GM19397 (cell line): ENCODE measurements around the gene NXF2.
"Not testable (repeated sequence)": the region's sequence is repeated elsewhere in the genome, so short reads cannot be mapped to it uniquely, and the experiment has no call there.

ENCODE experiments used
- ATAC-seq: cut with Tn5 transposase; IDR thresholded peaks from one replicate; pipeline ENCODE4 v1.9.1; 2021; ENCODE audit warnings: mild to moderate bottlenecking, moderate library complexity; ENCODE audit not compliant: unreplicated experiment

Gene NXF2, protein sequence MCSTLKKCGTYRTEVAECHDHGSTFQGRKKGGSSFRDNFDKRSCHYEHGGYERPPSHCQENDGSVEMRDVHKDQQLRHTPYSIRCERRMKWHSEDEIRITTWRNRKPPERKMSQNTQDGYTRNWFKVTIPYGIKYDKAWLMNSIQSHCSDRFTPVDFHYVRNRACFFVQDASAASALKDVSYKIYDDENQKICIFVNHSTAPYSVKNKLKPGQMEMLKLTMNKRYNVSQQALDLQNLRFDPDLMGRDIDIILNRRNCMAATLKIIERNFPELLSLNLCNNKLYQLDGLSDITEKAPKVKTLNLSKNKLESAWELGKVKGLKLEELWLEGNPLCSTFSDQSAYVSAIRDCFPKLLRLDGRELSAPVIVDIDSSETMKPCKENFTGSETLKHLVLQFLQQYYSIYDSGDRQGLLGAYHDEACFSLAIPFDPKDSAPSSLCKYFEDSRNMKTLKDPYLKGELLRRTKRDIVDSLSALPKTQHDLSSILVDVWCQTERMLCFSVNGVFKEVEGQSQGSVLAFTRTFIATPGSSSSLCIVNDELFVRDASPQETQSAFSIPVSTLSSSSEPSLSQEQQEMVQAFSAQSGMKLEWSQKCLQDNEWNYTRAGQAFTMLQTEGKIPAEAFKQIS

DNA sequence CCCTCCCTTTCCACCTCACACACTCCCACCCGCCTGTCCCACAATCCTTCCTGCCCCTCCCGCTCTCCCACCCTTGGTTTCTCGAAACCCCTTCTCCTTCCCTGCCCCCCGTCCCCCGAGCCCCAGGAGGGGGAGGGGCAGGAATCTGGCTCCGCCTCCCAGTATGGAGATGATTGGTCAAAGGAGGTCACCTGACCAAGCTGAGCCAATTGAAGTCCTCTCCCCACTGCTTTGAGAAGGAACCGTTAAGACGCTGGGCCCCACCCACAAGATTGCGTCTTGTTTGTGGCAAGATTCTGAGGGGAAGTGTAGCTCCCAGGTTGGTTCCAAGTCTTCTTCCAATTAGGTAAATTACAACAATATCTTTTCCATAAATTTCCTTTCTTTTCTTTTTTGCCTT, at the start of gene NXF2:
TSS of gene NXF2 (plus strand) at position 275 of the 400 bp plus-strand sequence. CDS start 59,912 bp downstream, outside the sequence.
- not testable (repeated sequence) for ATAC-seq

DNA sequence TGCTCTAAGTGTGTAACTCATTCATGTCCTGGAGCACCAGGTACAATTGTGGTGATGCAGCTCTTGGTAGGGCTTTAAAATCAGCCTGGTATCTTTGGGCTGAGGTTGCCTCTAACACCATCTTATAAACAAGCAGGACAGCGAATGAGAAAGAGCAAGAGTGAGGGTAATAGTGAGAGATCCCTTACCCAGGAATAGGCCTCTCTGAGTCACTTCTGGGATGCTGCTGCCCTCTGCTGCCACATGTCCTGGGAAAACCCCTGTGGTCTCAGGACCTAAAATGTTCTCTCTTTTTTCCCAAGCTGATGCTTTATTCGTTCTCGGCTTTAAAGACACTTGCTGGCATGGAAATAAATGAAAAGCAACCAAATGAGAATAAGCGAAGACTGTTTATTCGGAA, 39.0 kb upstream of the NXF2 start:
- ATAC-seq = not testable (repeated sequence)

DNA sequence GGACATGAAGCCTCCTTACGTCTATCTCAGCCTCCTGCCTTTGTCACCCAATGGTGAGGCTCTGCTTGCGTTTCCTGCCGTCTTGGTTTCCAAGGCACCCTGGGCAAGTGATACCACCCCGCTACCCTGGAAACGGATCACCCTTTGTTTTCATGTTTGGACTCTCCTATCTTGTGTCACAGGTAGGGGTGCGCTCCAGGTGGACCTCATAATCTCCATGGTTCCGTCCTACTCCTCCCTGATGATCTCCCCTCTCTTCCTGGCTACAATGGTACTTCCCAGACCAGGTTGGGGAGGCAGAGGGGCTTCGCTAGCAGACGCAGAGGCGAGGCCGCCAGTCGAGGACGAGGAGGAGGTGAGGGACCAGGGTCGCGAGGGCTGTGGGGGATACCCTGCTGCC, 32.0 kb upstream of the NXF2 start, which contains the start of gene TCP11X1:
TSS of gene TCP11X1 (plus strand) at position 316 of the 400 bp plus-strand sequence.
- not testable (repeated sequence) for ATAC-seq

DNA sequence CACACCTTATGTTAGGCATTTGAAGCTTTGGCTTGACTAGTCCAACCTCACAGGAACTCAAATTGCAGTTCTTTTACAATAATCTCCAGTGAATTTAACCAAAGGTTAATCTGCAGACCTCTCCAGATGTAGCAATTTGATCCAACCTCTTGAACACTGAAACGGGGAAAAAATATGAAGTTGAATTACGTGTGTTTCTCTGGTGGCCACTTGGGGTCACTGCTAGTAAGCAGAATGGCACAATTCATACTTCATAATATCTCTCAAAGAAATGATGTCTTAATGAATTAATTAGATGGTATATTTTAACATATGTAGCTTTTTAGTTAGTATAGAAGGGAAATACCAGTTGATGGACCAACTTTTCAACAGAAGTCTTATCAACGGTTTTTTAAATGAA, 30.5 kb upstream of the NXF2 start:
- not testable (repeated sequence) for ATAC-seq

DNA sequence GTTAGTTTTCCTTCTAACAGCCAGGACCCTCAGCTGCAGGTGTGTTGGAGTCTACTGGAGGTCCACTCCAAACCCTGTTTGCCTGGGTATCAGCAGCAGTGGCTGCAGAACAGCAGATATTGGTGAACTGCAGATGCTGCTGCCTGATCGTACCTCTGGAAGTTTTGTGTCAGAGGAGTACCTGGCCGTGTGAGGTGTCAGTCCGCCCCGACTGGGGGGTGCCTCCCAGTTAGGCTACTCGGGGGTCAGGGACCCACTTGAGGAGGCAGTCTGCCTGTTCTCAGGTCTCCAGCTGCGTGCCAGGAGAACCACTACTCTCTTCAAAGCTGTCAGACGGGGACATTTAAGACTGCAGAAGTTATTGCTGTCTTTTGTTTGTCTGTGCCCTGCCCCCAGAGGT, 11.3 kb upstream of the NXF2 start:
- ATAC-seq = not testable (repeated sequence)

DNA sequence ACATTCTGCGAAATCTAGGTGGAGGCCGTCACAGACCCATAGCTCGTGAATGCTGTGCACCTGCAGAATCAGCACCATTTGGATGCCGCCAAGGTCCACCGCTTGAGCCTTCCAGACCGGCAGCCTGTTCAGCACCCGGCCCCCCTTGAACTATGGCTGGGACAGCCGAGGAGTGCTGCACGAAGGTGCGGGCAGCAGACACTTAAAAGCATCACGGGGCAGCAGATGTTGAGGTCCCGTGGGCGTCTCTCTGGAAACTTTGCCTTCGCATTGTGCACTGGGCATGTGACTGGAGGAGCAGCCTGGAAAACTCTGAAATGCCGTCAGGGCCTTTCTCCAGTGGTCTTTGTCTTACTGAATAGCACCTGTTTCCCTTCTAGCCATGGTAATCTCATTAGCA, 6.7 kb upstream of the NXF2 start:
- ATAC-seq = not testable (repeated sequence)

DNA sequence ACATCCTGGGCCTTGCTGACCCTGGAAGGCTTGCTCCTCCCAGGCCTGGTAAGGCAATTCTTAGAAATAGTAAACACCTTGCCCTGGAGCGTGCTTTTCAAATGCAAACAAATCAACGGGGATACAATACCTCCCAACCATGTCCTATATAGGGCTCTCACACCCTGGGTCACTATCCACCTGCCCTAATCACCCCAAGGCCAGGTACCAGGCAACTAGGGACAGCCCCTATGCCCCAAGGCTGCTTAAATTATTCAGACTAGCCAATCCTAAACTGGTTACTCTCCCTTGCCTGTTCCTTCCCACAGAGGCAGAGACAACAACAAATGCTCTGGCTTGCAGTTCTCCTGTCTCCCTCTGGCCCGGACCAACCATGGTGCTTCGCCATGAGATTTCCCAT, 25.3 kb downstream of the NXF2 start:
- ATAC-seq = not testable (repeated sequence)

DNA sequence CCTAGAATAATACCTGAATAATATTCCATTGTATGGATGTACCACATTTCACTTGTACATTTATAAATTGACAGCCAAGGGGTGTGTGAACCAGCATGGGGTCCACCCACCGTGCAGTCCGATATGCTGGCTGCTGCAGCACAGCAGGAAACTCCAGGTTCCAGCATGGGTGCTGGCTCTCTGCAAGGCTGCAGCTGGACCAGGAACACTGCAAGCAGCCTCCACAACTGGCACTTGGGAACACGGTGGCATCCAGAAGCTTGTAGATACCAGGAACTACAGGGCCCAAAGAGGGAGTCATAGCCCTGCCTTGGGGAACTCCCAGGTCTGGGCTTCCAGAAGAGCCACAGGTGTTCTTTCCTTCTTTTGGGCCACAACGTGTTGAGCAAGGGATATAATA, 91.2 kb downstream of the NXF2 start:
- no peak for ATAC-seq

DNA sequence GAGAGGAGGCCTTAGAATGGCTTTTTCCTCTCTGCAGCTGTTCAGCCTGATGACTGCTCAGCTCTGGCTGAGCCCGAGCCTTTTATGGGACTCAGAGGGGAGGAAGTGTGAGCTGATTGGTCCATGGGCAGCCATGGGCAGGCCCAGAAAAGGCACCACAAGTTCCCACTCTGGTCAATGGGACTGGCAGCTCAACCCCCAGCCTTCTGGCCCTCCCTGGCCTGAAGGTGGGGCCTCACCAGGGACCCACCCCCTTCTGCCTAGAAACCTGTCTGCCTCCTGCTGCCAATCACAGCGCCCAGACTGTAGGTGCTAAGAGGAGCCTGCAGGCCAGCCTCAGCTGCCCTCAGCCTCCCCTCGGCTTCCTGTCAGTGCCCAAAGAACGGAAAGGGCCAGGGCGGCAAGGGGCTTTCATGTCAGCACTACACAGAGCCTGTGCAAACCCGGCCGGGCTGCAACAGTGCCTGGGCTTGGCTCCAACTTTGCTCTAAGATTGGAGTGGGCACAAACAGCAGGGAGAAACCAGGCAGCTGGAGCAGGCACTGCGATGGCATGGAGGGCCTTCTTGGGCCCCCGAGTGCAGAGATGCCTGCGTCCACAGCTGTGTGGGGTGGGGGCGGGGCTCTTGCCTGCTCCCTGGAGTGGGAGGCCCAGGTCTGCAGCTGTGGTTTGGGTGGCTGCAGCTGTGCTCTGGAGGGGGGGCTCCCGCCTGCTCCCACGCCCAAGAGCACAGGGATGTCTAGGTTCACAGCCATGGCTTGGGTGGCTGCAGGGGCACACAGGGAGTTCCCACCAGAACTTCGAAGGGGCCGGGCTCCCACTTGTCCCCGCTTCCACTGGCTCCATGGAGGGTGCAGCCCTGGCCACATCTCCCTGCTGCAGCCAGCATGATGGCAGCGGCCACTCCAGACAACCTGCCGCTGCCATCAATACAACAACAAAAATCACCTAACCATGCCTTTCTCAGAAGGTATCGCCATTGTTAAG, 92.6 kb downstream of the NXF2 start:
- no peak for ATAC-seq

DNA sequence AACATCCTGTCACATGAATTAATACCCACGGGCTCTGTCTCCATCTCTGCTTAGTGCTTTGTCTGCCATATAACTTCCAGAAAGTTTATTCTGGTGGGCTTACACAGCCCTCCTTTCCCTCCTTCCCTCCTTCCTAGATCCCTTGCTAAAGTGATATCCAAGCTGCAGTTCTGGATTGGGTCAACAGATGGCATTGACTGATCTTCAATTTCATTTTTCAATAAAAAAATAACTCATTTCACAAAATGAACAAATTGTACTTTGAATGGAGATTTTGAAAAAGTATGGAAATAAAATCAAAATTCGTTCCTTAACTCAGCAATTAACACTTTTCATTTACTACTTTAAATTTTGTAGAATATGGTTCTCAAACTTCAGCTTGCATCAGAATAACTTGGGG, 94.9 kb downstream of the NXF2 start:
- ATAC-seq = no peak

DNA sequence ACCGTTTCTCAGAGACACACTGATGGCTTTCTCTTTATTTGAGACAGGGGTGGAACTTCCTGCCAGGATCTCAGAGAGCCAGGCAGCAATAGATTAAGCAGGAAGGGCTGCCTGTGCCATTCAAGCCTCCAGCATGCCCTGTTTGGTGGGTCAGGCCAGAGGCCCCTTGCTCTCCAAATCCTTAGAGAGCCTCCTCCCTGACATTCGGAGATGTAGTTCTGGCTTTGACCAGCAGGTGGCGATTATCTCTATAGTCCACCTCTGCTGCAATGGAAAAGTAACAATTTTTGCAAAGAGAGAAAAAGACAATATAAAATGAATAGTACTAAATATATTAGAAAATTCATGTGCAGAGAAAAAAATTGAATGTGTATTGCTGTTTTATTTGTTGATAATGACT, 98.9 kb downstream of the NXF2 start:
- ATAC-seq = no peak
